Naive thymus-derived CD4-positive, alpha-beta T cell (primary cell): ENCODE measurements around the gene KCNS3. TPM values are rescaled to one million over a fixed set of nuclear protein-coding genes. Genes with fewer than 3 reads are reported as not detected.

ENCODE experiments used
- ATAC-seq: fragments of 150-1000 bp; cut with Tn5 transposase; 2 replicates; pipeline ENCODE4 v1.10.0; 2021; ENCODE audit warnings: mild to moderate bottlenecking, moderate library complexity
- CTCF ChIA-PET: fragments of 350-600 bp; sonication (Branson Sonifier 250); formaldehyde crosslinking; loops from one replicate; lab custom pipeline; 2021; ENCODE audit warnings: antibody characterized with exemption; lab: Charles Lee
- POLR2A ChIA-PET: fragments of 350-600 bp; sonication (Branson Sonifier 250); formaldehyde crosslinking; loops from one replicate; lab custom pipeline; 2021; ENCODE audit warnings: antibody characterized with exemption, inconsistent platforms; lab: Charles Lee
- DNase-seq, 9 donors: peaks; one replicate each; pipeline versions ENCODE4 v3.0.0 to v3.0.0-alpha.2; 2020 to 2022; ENCODE audit warnings: mixed read lengths in 1 of 9
- H3K27ac ChIP-seq: one replicate; pipeline ENCODE4 v1.7.0; 2013; ENCODE audit warnings: mild to moderate bottlenecking, low read depth, low read length, moderate library complexity
- H3K27me3 ChIP-seq, 2 donors: one replicate each; pipeline ENCODE4 v1.7.0; 2013; ENCODE audit warnings: low read length in 2 of 2, mild to moderate bottlenecking in 2 of 2, moderate library complexity in 2 of 2; ENCODE audit not compliant: control insufficient read depth in 2 of 2, insufficient read depth in 2 of 2
- H3K36me3 ChIP-seq, 3 experiments: 1 replicate in 2 of 3; 2 replicates in 1 of 3; pipeline ENCODE4 v1.7.0; 2013; ENCODE audit warnings: low read length in 3 of 3, mild to moderate bottlenecking in 3 of 3, moderate library complexity in 1 of 3; ENCODE audit not compliant: insufficient read depth in 3 of 3, control insufficient read depth in 2 of 3
- H3K4me1 ChIP-seq, 2 donors: one replicate each; pipeline ENCODE4 v1.7.0; 2013; ENCODE audit warnings: low read length in 2 of 2, mild to moderate bottlenecking in 2 of 2, moderate library complexity in 1 of 2; ENCODE audit not compliant: control insufficient read depth in 2 of 2, insufficient read depth in 2 of 2
- H3K4me3 ChIP-seq: 2 replicates; pipeline ENCODE4 v1.7.0; 2013; ENCODE audit warnings: mild to moderate bottlenecking, low read length
- H3K9me3 ChIP-seq, 3 experiments: 1 replicate in 2 of 3; 2 replicates in 1 of 3; pipeline ENCODE4 v1.7.0; 2013; ENCODE audit warnings: low read length in 3 of 3; ENCODE audit not compliant: control insufficient read depth in 2 of 3
- H3K27ac Mint-ChIP-seq, 9 donors: one replicate each; pipeline ENCODE4 v1.8.0; 2020 to 2022; ENCODE audit warnings: mixed read lengths in 9 of 9, mild to moderate bottlenecking in 8 of 9, moderate library complexity in 5 of 9, inconsistent platforms in 2 of 9
- H3K27me3 Mint-ChIP-seq, 5 donors: one replicate each; pipeline ENCODE4 v1.8.0; 2021 to 2022; ENCODE audit warnings: mixed read lengths in 5 of 5, mild to moderate bottlenecking in 1 of 5
- H3K36me3 Mint-ChIP-seq, 5 donors: one replicate each; pipeline ENCODE4 v1.8.0; 2020 to 2022; ENCODE audit warnings: mixed read lengths in 5 of 5, mild to moderate bottlenecking in 3 of 5, inconsistent platforms in 1 of 5
- H3K4me1 Mint-ChIP-seq, 7 donors: one replicate each; pipeline ENCODE4 v1.8.0; 2020 to 2022; ENCODE audit warnings: mixed read lengths in 7 of 7, mild to moderate bottlenecking in 3 of 7, inconsistent platforms in 1 of 7
- H3K4me3 Mint-ChIP-seq, 10 donors: one replicate each; pipeline ENCODE4 v1.8.0; 2020 to 2022; ENCODE audit warnings: mild to moderate bottlenecking in 10 of 10, mixed read lengths in 10 of 10, moderate library complexity in 6 of 10, inconsistent platforms in 2 of 10
- H3K9me3 Mint-ChIP-seq, 11 donors: one replicate each; pipeline ENCODE4 v1.8.0; 2020 to 2022; ENCODE audit warnings: mixed read lengths in 11 of 11, mild to moderate bottlenecking in 4 of 11, inconsistent platforms in 1 of 11, moderate library complexity in 1 of 11
- intact Hi-C, 2 donors: fragments of 100-400 bp; cut with micrococcal nuclease; formaldehyde crosslinking; loops; one replicate each; pipeline ENCODE4 v1.15.1; 2023
- polyA plus RNA-seq, 2 donors: library from polyadenylated mRNA; unstranded; fragments of 300-500 nt; fragmentation: Illumina TruSeq; gene quantifications; one replicate each; pipeline ENCODE4 v1.2.3, GENCODE V29; 2021
- total RNA-seq, 6 experiments: library from RNA in 5 of 6; stranded (reverse) in 5 of 6; gene quantifications; 1 replicate in 5 of 6; 2 replicates in 1 of 6; pipeline ENCODE4 v1.2.3 and lab custom pipeline; 2021 to 2026

Gene KCNS3
- total and polyA plus RNA-seq, 7 experiments from 2014 or later = not detected

GRCh38 chr2:17857021-17857420 lies 21.4 kb upstream of the KCNS3 start:
- Histone ChIP-seq H3K4me3 (no peak overlapping the region), H3K36me3 (no peaks in the 10 kb centered on the region), H3K27me3 (peaks cover 0 to 4% of the 10 kb centered on the region in 2 donors), H3K4me1 (no peaks in the 10 kb centered on the region), H3K27ac (no peak overlapping the region), H3K9me3 (no peaks in the 10 kb centered on the region)
- no peak for ATAC-seq
- ChIA-PET CTCF (interaction anchor here (0.6 kb wide), 1 partner anchor 10 kb away, joined by 3 read pairs; no protein-coding TSS in a partner anchor), POLR2A (no interaction called here)
- no peak overlapping the region for H3K4me3 Mint-ChIP-seq
- no peaks in the 10 kb centered on the region for H3K36me3 Mint-ChIP-seq
- H3K9me3 Mint-ChIP-seq = peaks cover 0 to 7% (median 0%) of the 10 kb centered on the region in 11 donors
- no peaks in the 10 kb centered on the region for H3K4me1 Mint-ChIP-seq
- H3K27me3 Mint-ChIP-seq = peaks cover 30 to 62% (median 40%) of the 10 kb centered on the region in 5 donors
- intact Hi-C loops = no loop called here
- no peak overlapping the region for H3K27ac Mint-ChIP-seq
- no peak for DNase-seq

- CTCF ChIA-PET = no interaction called here
- Mint-ChIP-seq H3K27ac (no peak overlapping the region), H3K4me1 (no peaks in the 10 kb centered on the region), H3K27me3 (peaks cover 30 to 59% (median 44%) of the 10 kb centered on the region in 5 donors), H3K36me3 (no peaks in the 10 kb centered on the region), H3K9me3 (peaks cover 0 to 7% (median 0%) of the 10 kb centered on the region in 11 donors), H3K4me3 (no peak overlapping the region)
- no peak for DNase-seq
- Histone ChIP-seq H3K36me3 (no peaks in the 10 kb centered on the region), H3K9me3 (no peaks in the 10 kb centered on the region), H3K27ac (no peak overlapping the region), H3K4me3 (no peak overlapping the region), H3K4me1 (no peaks in the 10 kb centered on the region), H3K27me3 (peaks cover 0 to 4% of the 10 kb centered on the region in 2 donors)
- no peak for ATAC-seq
- intact Hi-C loops = no loop called here
- POLR2A ChIA-PET = no interaction called here
These were observed 20.4 kb upstream of the KCNS3 start for GRCh38 chr2:17858064-17858463.

GRCh38 chr2:17863539-17863938 lies 14.9 kb upstream of the KCNS3 start:
- Mint-ChIP-seq H3K4me1 (no peaks in the 10 kb centered on the region), H3K36me3 (no peaks in the 10 kb centered on the region), H3K9me3 (peaks cover 0 to 2% (median 0%) of the 10 kb centered on the region in 11 donors), H3K4me3 (no peak overlapping the region), H3K27ac (no peak overlapping the region), H3K27me3 (peaks cover 11 to 45% (median 36%) of the 10 kb centered on the region in 5 donors)
- Histone ChIP-seq H3K4me1 (no peaks in the 10 kb centered on the region), H3K27me3 (no peaks in the 10 kb centered on the region), H3K36me3 (no peaks in the 10 kb centered on the region), H3K4me3 (no peak overlapping the region), H3K9me3 (no peaks in the 10 kb centered on the region), H3K27ac (no peak overlapping the region)
- CTCF ChIA-PET = interaction anchor here (0.6 kb wide), 1 partner anchor 144 kb away, joined by 3 read pairs; no protein-coding TSS in a partner anchor
- no peak for ATAC-seq
- DNase-seq = no peak
- POLR2A ChIA-PET = no interaction called here
- intact Hi-C loops = no loop called here

GRCh38 chr2:17864676-17865075 lies 13.8 kb upstream of the KCNS3 start:
- no peaks in the 10 kb centered on the region for H3K36me3 Mint-ChIP-seq
- no peak overlapping the region for H3K27ac Mint-ChIP-seq
- intact Hi-C loops = no loop called here
- no peaks in the 10 kb centered on the region for H3K4me1 ChIP-seq
- no peak for ATAC-seq
- no peaks in the 10 kb centered on the region for H3K9me3 ChIP-seq
- no peak overlapping the region for H3K27ac ChIP-seq
- H3K4me1 Mint-ChIP-seq = no peaks in the 10 kb centered on the region
- no peak overlapping the region for H3K4me3 ChIP-seq
- H3K27me3 ChIP-seq = no peaks in the 10 kb centered on the region
- DNase-seq = no peak
- peaks cover 3 to 47% (median 31%) of the 10 kb centered on the region in 5 donors for H3K27me3 Mint-ChIP-seq
- no peak overlapping the region for H3K4me3 Mint-ChIP-seq
- POLR2A ChIA-PET = no interaction called here
- no peaks in the 10 kb centered on the region for H3K9me3 Mint-ChIP-seq
- no peaks in the 10 kb centered on the region for H3K36me3 ChIP-seq
- CTCF ChIA-PET = no interaction called here

GRCh38 chr2:17867133-17867532 lies 11.3 kb upstream of the KCNS3 start:
- Mint-ChIP-seq H3K27me3 (peaks cover 0 to 41% (median 24%) of the 10 kb centered on the region in 5 donors), H3K9me3 (peaks cover 0 to 5% (median 0%) of the 10 kb centered on the region in 11 donors), H3K4me1 (no peaks in the 10 kb centered on the region), H3K4me3 (no peak overlapping the region), H3K27ac (no peak overlapping the region), H3K36me3 (no peaks in the 10 kb centered on the region)
- no peak overlapping the region for H3K4me3 ChIP-seq
- no peaks in the 10 kb centered on the region for H3K9me3 ChIP-seq
- POLR2A ChIA-PET = no interaction called here
- ATAC-seq (no peak), DNase-seq (no peak)
- no peaks in the 10 kb centered on the region for H3K4me1 ChIP-seq
- intact Hi-C loops = no loop called here
- H3K36me3 ChIP-seq = no peaks in the 10 kb centered on the region
- H3K27ac ChIP-seq = no peak overlapping the region
- no peaks in the 10 kb centered on the region for H3K27me3 ChIP-seq
- CTCF ChIA-PET = no interaction called here

GRCh38 chr2:17869128-17869527 lies 9.3 kb upstream of the KCNS3 start:
- peaks cover 0 to 8% (median 0%) of the 10 kb centered on the region in 11 donors for H3K9me3 Mint-ChIP-seq
- ChIA-PET CTCF (no interaction called here), POLR2A (no interaction called here)
- DNase-seq (no peak), ATAC-seq (no peak)
- Histone ChIP-seq H3K4me3 (no peak overlapping the region), H3K27me3 (no peaks in the 10 kb centered on the region), H3K27ac (no peak overlapping the region), H3K4me1 (no peaks in the 10 kb centered on the region), H3K36me3 (no peaks in the 10 kb centered on the region), H3K9me3 (no peaks in the 10 kb centered on the region)
- H3K36me3 Mint-ChIP-seq = no peaks in the 10 kb centered on the region
- H3K27ac Mint-ChIP-seq = no peak overlapping the region
- no peak overlapping the region for H3K4me3 Mint-ChIP-seq
- peaks cover 4 to 49% (median 30%) of the 10 kb centered on the region in 5 donors for H3K27me3 Mint-ChIP-seq
- H3K4me1 Mint-ChIP-seq = no peaks in the 10 kb centered on the region
- intact Hi-C loops = no loop called here

GRCh38 chr2:17871639-17872038 lies 6.8 kb upstream of the KCNS3 start:
- Mint-ChIP-seq H3K4me1 (no peaks in the 10 kb centered on the region), H3K27me3 (peaks cover 22 to 62% (median 48%) of the 10 kb centered on the region in 5 donors), H3K4me3 (no peak overlapping the region), H3K27ac (no peak overlapping the region), H3K9me3 (peaks cover 0 to 8% (median 0%) of the 10 kb centered on the region in 11 donors), H3K36me3 (peaks cover 0 to 4% (median 0%) of the 10 kb centered on the region in 5 donors)
- no peak for DNase-seq
- ATAC-seq = no peak
- intact Hi-C loops = no loop called here
- CTCF ChIA-PET = no interaction called here
- no peaks in the 10 kb centered on the region for H3K4me1 ChIP-seq
- H3K4me3 ChIP-seq = no peak overlapping the region
- H3K9me3 ChIP-seq = no peaks in the 10 kb centered on the region
- H3K27me3 ChIP-seq = no peaks in the 10 kb centered on the region
- no peaks in the 10 kb centered on the region for H3K36me3 ChIP-seq
- POLR2A ChIA-PET = no interaction called here
- H3K27ac ChIP-seq = no peak overlapping the region
